Liver (tissue), 9 donors: Measurements from ENCODE around the gene SLC25A19. TPM values are rescaled to one million over a fixed set of nuclear protein-coding genes. Genes with fewer than 3 reads are reported as not detected.

Experiments
- DNase-seq: peaks from one replicate; pipeline ENCODE4 v3.0.0-alpha.2; 2017; ENCODE audit warnings: low spot score
- H3K27ac ChIP-seq, 2 donors: one replicate each; pipeline ENCODE4 v1.7.0; 2013; ENCODE audit warnings: inconsistent platforms in 2 of 2, low read length in 2 of 2, control low read depth in 1 of 2, low read depth in 1 of 2, mild to moderate bottlenecking in 1 of 2
- H3K27me3 ChIP-seq, 4 donors: one replicate each; pipeline versions ENCODE4 v1.6.1 to v1.7.0; 2013; ENCODE audit warnings: low read length in 3 of 4, inconsistent platforms in 1 of 4, mild to moderate bottlenecking in 1 of 4, moderate library complexity in 1 of 4; ENCODE audit not compliant: control insufficient read depth in 4 of 4, insufficient read depth in 4 of 4
- H3K36me3 ChIP-seq, 4 donors: one replicate each; pipeline versions ENCODE4 v1.6.1 to v1.7.0; 2013; ENCODE audit warnings: low read length in 3 of 4, mild to moderate bottlenecking in 3 of 4, low read depth in 1 of 4, moderate library complexity in 1 of 4; ENCODE audit not compliant: control insufficient read depth in 4 of 4, insufficient read depth in 3 of 4
- H3K4me1 ChIP-seq, 4 donors: one replicate each; pipeline versions ENCODE4 v1.6.1 to v1.7.0; 2013; ENCODE audit warnings: low read length in 3 of 4, mild to moderate bottlenecking in 3 of 4, moderate library complexity in 1 of 4; ENCODE audit not compliant: control insufficient read depth in 4 of 4, insufficient read depth in 4 of 4
- H3K4me3 ChIP-seq, 3 donors: one replicate each; pipeline versions ENCODE4 v1.6.1 to v1.7.0; 2013; ENCODE audit warnings: low read length in 3 of 3, control low read depth in 1 of 3, low read depth in 1 of 3, mild to moderate bottlenecking in 1 of 3
- H3K9ac ChIP-seq, 2 donors: one replicate each; pipeline ENCODE4 v1.7.0; 2013; ENCODE audit warnings: low read length in 2 of 2, mild to moderate bottlenecking in 2 of 2, moderate library complexity in 2 of 2, control low read depth in 1 of 2, low read depth in 1 of 2
- H3K9me3 ChIP-seq, 4 donors: one replicate each; pipeline versions ENCODE4 v1.6.1 to v1.7.0; 2013; ENCODE audit warnings: low read length in 3 of 4; ENCODE audit not compliant: control insufficient read depth in 4 of 4
- EGR1 ChIP-seq, 2 donors: IDR thresholded peaks; 2 replicates each; pipeline ENCODE4 v1.6.1; 2016 to 2018; ENCODE audit warnings: antibody characterized with exemption in 2 of 2, low read depth in 2 of 2
- FOXA1 ChIP-seq: IDR thresholded peaks from 2 replicates; pipeline ENCODE4 v1.6.1; 2016; ENCODE audit warnings: antibody characterized with exemption
- FOXA2 ChIP-seq: IDR thresholded peaks from 2 replicates; pipeline ENCODE4 v1.6.1; 2016; ENCODE audit warnings: antibody characterized with exemption
- GABPA ChIP-seq, 2 donors: IDR thresholded peaks in 1 of 2; conservative IDR thresholded peaks in 1 of 2; 2 replicates each; pipeline ENCODE4 v1.6.1; 2016; ENCODE audit warnings: antibody characterized with exemption in 2 of 2, mild to moderate bottlenecking in 1 of 2, moderate library complexity in 1 of 2
- HNF4G ChIP-seq: IDR thresholded peaks from 2 replicates; pipeline ENCODE4 v1.6.1; 2016; ENCODE audit warnings: antibody characterized with exemption
- JUND ChIP-seq, 2 donors: IDR thresholded peaks; 2 replicates each; pipeline ENCODE4 v1.6.1; 2016; ENCODE audit warnings: antibody characterized with exemption in 2 of 2
- NR2F2 ChIP-seq: IDR thresholded peaks from 2 replicates; pipeline ENCODE4 v1.6.1; 2016; ENCODE audit warnings: antibody characterized with exemption
- RAD21 ChIP-seq, 2 donors: IDR thresholded peaks; 2 replicates each; pipeline ENCODE4 v1.6.1; 2016; ENCODE audit warnings: antibody characterized with exemption in 2 of 2, mild to moderate bottlenecking in 2 of 2
- RXRA ChIP-seq, 2 donors: IDR thresholded peaks; 2 replicates each; pipeline ENCODE4 v1.6.1; 2017 to 2018; ENCODE audit warnings: antibody characterized with exemption in 2 of 2, mild to moderate bottlenecking in 1 of 2
- SP1 ChIP-seq: IDR thresholded peaks from 2 replicates; pipeline ENCODE4 v1.6.1; 2018; ENCODE audit warnings: antibody characterized with exemption, mild to moderate bottlenecking
- TAF1 ChIP-seq: conservative IDR thresholded peaks from 2 replicates; pipeline ENCODE4 v1.6.1; 2016; ENCODE audit warnings: antibody characterized with exemption, mild to moderate bottlenecking
- YY1 ChIP-seq: IDR thresholded peaks from 2 replicates; pipeline ENCODE4 v1.6.1; 2016; ENCODE audit warnings: antibody characterized with exemption, mild to moderate bottlenecking
- WGBS: extraction: QIAGEN DNeasy Blood & Tissue Kit; methylation state at CpG from one replicate; pipeline ENCODE4 v1.1.7; 2013; 5-methylcytosine and 5-hydroxymethylcytosine counted together
- polyA plus RNA-seq, 2 donors: library from polyadenylated mRNA; stranded (reverse) in 1 of 2; unstranded in 1 of 2; fragments of 200-250 nt in 1 of 2; fragments of >200 nt in 1 of 2; fragmentation: Nextera tagmentation in 1 of 2; extraction: Ambion mirVana in 1 of 2; gene quantifications; one replicate each; pipeline versions ENCODE4 v1.2.1 to v1.2.3, GENCODE V29; 2013 to 2015
- total RNA-seq, 2 donors: library from RNA; depleted of rRNA; stranded (reverse); fragments of >200 nt; gene quantifications; one replicate each; pipeline ENCODE4 v1.2.3, GENCODE V29; 2014
- TF ChIP-seq, protein P1 (sequence below): IDR thresholded peaks from 2 replicates; pipeline ENCODE4 v1.6.1; 2016; ENCODE audit warnings: antibody characterized with exemption
- TF ChIP-seq, protein P2 (sequence below): IDR thresholded peaks from 2 replicates; pipeline ENCODE4 v1.6.1; 2016; ENCODE audit warnings: antibody characterized with exemption, mild to moderate bottlenecking
- TF ChIP-seq, protein P3 (sequence below): fragments of 150-350 bp; IDR thresholded peaks from 2 replicates; pipeline ENCODE4 v1.5.1; 2017; ENCODE audit warnings: improper control_type of control experiment, low read depth, low read length; ENCODE audit not compliant: missing input control
- TF ChIP-seq, protein P4 (sequence below): IDR thresholded peaks from 2 replicates; pipeline ENCODE4 v1.6.1; 2016; ENCODE audit warnings: antibody characterized with exemption
- TF ChIP-seq, protein P5 (sequence below): IDR thresholded peaks from 2 replicates; pipeline ENCODE4 v1.6.1; 2016; ENCODE audit warnings: antibody characterized with exemption
- donor health status: healthy.
- donor health status: healthy.
- donor health status: healthy.
- donor health status: healthy.
- donor health status: healthy.

SLC25A19 gene
- total and polyA plus RNA-seq, 4 donors: 4.7 to 9.5 (median 6.6) TPM

DNA sequence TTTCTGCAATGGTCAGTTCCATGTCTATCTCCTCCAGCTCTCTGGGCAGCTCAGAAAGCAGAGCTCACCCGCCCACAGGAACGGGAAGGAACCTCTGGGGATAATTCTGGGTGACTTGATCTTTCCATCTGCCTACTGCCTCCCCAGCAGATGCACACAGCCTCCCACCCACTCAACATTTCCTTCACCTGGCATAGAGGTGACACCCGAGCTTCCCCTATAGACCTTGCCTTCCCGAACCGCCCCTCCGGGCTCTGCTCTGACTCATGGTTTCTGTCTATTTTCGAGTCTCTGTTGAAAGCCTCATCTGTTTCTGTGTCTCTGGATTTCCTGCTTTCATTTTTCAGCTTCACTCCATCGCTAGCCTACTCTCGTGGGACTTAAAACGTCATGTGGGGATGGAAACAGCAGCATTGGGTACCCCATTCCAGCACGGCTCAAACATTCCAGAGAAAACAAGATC is 39.2 kb downstream of the SLC25A19 start:
- DNase-seq: no peak
- Histone ChIP-seq H3K4me1 (peaks cover 0 to 4% (median 0%) of the 10 kb centered on the region in 4 donors), H3K27ac (no peak overlapping the region), H3K9ac (no peak overlapping the region), H3K36me3 (peaks cover under 1 to 16% (median 9%) of the 10 kb centered on the region in 4 donors), H3K27me3 (no peaks in the 10 kb centered on the region), H3K4me3 (no peak overlapping the region), H3K9me3 (no peaks in the 10 kb centered on the region)
- TF ChIP-seq NR2F2 (no peak), FOXA2 (no peak), YY1 (no peak), SP1 (no peak), TAF1 (no peak), EGR1 (IDR thresholded peaks at IDR 0.05; ENCODE audit: low read depth in 2 of 2) (no peak), JUND (IDR thresholded peaks at IDR 0.05) (no peak), GABPA (IDR thresholded peaks at IDR 0.05 in 1 of 2, conservative IDR thresholded peaks at IDR 0.05 in 1 of 2) (no peak), RXRA (IDR thresholded peaks at IDR 0.05) (no peak), HNF4G (no peak), RAD21 (IDR thresholded peaks at IDR 0.05) (no peak), FOXA1 (no peak)
- TF ChIP-seq, protein P1, sequence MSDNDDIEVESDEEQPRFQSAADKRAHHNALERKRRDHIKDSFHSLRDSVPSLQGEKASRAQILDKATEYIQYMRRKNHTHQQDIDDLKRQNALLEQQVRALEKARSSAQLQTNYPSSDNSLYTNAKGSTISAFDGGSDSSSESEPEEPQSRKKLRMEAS: no peak
- TF ChIP-seq, protein P2, sequence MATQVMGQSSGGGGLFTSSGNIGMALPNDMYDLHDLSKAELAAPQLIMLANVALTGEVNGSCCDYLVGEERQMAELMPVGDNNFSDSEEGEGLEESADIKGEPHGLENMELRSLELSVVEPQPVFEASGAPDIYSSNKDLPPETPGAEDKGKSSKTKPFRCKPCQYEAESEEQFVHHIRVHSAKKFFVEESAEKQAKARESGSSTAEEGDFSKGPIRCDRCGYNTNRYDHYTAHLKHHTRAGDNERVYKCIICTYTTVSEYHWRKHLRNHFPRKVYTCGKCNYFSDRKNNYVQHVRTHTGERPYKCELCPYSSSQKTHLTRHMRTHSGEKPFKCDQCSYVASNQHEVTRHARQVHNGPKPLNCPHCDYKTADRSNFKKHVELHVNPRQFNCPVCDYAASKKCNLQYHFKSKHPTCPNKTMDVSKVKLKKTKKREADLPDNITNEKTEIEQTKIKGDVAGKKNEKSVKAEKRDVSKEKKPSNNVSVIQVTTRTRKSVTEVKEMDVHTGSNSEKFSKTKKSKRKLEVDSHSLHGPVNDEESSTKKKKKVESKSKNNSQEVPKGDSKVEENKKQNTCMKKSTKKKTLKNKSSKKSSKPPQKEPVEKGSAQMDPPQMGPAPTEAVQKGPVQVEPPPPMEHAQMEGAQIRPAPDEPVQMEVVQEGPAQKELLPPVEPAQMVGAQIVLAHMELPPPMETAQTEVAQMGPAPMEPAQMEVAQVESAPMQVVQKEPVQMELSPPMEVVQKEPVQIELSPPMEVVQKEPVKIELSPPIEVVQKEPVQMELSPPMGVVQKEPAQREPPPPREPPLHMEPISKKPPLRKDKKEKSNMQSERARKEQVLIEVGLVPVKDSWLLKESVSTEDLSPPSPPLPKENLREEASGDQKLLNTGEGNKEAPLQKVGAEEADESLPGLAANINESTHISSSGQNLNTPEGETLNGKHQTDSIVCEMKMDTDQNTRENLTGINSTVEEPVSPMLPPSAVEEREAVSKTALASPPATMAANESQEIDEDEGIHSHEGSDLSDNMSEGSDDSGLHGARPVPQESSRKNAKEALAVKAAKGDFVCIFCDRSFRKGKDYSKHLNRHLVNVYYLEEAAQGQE: no peak
- TF ChIP-seq, protein P3, sequence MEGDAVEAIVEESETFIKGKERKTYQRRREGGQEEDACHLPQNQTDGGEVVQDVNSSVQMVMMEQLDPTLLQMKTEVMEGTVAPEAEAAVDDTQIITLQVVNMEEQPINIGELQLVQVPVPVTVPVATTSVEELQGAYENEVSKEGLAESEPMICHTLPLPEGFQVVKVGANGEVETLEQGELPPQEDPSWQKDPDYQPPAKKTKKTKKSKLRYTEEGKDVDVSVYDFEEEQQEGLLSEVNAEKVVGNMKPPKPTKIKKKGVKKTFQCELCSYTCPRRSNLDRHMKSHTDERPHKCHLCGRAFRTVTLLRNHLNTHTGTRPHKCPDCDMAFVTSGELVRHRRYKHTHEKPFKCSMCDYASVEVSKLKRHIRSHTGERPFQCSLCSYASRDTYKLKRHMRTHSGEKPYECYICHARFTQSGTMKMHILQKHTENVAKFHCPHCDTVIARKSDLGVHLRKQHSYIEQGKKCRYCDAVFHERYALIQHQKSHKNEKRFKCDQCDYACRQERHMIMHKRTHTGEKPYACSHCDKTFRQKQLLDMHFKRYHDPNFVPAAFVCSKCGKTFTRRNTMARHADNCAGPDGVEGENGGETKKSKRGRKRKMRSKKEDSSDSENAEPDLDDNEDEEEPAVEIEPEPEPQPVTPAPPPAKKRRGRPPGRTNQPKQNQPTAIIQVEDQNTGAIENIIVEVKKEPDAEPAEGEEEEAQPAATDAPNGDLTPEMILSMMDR: no peak
- TF ChIP-seq, protein P4, sequence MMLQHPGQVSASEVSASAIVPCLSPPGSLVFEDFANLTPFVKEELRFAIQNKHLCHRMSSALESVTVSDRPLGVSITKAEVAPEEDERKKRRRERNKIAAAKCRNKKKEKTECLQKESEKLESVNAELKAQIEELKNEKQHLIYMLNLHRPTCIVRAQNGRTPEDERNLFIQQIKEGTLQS: no peak
- 72% methylated on average over 11 of the region's 11 CpGs for WGBS

DNA sequence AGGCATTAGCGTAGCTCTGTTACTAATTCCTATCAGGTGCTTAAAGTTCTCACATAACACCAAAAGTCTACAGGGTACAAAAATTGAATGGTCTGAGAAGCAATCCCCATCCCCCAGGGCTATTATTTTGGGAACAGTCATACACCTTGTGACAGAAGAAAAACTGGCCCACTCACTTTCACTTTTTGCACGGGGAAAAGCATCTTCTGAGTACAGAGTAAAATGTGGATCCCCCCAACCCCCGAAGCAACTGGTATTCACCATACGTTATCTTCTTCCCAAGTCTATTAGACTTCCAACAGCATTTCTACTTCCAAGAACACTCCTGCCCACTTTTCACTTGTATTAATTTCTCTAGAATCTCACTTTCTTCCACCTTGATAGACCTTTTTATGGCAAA is 39.7 kb downstream of the SLC25A19 start:
- no peaks in the 10 kb centered on the region for H3K27me3 ChIP-seq
- WGBS: 82% methylated on average over 4 of the region's 4 CpGs
- no peak overlapping the region for H3K9ac ChIP-seq
- no peak overlapping the region for H3K4me3 ChIP-seq
- H3K27ac ChIP-seq: no peak overlapping the region
- H3K9me3 ChIP-seq: no peaks in the 10 kb centered on the region
- H3K36me3 ChIP-seq: peaks cover 3 to 21% (median 9%) of the 10 kb centered on the region in 4 donors
- TF ChIP-seq EGR1 (IDR thresholded peaks at IDR 0.05; ENCODE audit: low read depth in 2 of 2) (no peak), FOXA1 (no peak), TAF1 (no peak), GABPA (IDR thresholded peaks at IDR 0.05 in 1 of 2, conservative IDR thresholded peaks at IDR 0.05 in 1 of 2) (no peak), RAD21 (IDR thresholded peaks at IDR 0.05) (no peak), SP1 (no peak), YY1 (no peak)
- TF ChIP-seq, protein P2: no peak
- TF ChIP-seq, protein P5, sequence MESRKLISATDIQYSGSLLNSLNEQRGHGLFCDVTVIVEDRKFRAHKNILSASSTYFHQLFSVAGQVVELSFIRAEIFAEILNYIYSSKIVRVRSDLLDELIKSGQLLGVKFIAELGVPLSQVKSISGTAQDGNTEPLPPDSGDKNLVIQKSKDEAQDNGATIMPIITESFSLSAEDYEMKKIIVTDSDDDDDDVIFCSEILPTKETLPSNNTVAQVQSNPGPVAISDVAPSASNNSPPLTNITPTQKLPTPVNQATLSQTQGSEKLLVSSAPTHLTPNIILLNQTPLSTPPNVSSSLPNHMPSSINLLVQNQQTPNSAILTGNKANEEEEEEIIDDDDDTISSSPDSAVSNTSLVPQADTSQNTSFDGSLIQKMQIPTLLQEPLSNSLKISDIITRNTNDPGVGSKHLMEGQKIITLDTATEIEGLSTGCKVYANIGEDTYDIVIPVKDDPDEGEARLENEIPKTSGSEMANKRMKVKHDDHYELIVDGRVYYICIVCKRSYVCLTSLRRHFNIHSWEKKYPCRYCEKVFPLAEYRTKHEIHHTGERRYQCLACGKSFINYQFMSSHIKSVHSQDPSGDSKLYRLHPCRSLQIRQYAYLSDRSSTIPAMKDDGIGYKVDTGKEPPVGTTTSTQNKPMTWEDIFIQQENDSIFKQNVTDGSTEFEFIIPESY: no peak
- TF ChIP-seq, protein P4: no peak
- peaks cover 0 to 4% (median 0%) of the 10 kb centered on the region in 4 donors for H3K4me1 ChIP-seq
- no peak for DNase-seq
